Activated CD8-positive, alpha-beta T cell treated with anti-CD3 and anti-CD28 coated beads for 36 hours (primary cell): Measurements from ENCODE around the gene C1orf105. TPM values are rescaled to one million over a fixed set of nuclear protein-coding genes. Genes with fewer than 3 reads are reported as not detected.

Experiments
- ATAC-seq: fragments of 200-7000 bp; cut with Tn5 transposase; one replicate; pipeline ENCODE4 v1.10.0; 2021; ENCODE audit warnings: mild to moderate bottlenecking, moderate library complexity
- CTCF ChIA-PET: fragments of 350-600 bp; sonication (Branson Sonifier 250); formaldehyde crosslinking; loops from one replicate; lab custom pipeline; 2021; ENCODE audit warnings: antibody characterized with exemption; lab: Charles Lee
- POLR2A ChIA-PET: fragments of 350-600 bp; sonication (Branson Sonifier 250); formaldehyde crosslinking; loops from one replicate; lab custom pipeline; 2021; ENCODE audit warnings: antibody characterized with exemption; lab: Charles Lee
- DNase-seq: peaks from one replicate; pipeline ENCODE4 v3.0.0-alpha.2; 2020
- H3K27ac Mint-ChIP-seq: one replicate; pipeline ENCODE4 v1.8.0; 2021; ENCODE audit warnings: mild to moderate bottlenecking, mixed read lengths
- H3K27me3 Mint-ChIP-seq: one replicate; pipeline ENCODE4 v1.8.0; 2021; ENCODE audit warnings: mixed read lengths
- H3K36me3 Mint-ChIP-seq: one replicate; pipeline ENCODE4 v1.8.0; 2021; ENCODE audit warnings: low read depth, mixed read lengths
- H3K4me1 Mint-ChIP-seq: one replicate; pipeline ENCODE4 v1.8.0; 2021; ENCODE audit warnings: low read depth, mixed read lengths
- H3K4me3 Mint-ChIP-seq: one replicate; pipeline ENCODE4 v1.8.0; 2021; ENCODE audit warnings: mild to moderate bottlenecking, moderate library complexity, mixed read lengths
- H3K9me3 Mint-ChIP-seq: one replicate; pipeline ENCODE4 v1.8.0; 2021; ENCODE audit warnings: mixed read lengths
- intact Hi-C: fragments of 100-400 bp; cut with micrococcal nuclease; formaldehyde crosslinking; loops from one replicate; pipeline ENCODE4 v1.10.0; 2022
- total RNA-seq, 2 experiments: library from RNA; stranded (reverse); gene quantifications; one replicate each; pipeline ENCODE4 v1.2.3, GENCODE V29; 2021
- TF ChIP-seq, protein P1 (sequence below): fragments of 200-600 bp; IDR thresholded peaks from one replicate; pipeline ENCODE4 v1.8.0; 2022; ENCODE audit warnings: antibody characterized with exemption, mild to moderate bottlenecking

C1orf105 gene
- total RNA-seq, 2 experiments from 2014 or later, result not detected

DNA sequence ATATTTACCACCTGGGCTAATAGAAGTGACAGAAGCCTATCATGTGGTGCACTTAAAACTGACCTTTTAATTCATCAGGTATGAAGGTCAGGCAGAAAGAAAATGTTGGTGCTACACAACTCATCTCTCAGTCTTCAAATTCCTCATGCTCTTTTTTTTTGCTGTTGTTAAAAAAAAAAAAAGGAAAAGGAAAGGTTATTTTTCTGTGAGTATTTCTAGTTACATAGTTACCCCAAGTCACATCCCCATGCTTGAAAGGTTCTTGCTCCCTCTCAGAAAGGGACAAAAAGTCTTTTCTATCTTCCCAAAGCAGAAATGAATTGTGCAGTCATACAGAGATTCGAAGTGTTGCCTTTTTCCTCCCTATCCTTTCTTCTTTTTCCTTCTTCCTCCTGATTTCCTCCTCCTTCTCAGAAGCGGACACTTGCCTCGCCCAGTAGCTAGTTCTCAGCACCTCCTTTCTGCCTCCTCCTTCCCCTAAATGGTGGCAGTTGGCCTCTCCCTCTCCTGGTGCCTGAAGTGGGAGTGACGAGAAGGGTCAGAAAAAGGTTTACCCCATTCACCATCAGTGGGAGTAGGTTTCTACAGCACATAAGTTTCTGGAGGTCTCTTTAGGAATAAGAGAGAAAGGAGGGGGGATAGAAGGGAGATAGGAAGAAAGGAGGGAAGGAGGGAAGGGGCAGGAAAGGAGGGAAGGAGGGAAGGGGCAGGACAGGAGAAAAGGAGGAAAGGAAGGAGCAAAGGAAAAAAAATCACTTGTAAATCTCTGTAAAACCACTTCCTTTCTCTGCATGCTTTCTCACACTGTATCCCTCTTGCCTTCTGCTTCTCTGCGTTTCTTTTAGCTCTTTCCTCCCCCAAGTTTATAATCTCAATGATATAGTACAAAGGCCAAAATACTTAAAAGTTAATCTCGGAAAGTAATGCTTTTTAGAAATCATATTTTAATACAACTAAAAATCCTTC, 20.4 kb upstream of the C1orf105 start:
- Mint-ChIP-seq H3K4me3 (no peak overlapping the region), H3K4me1 (peaks cover 63% of the 10 kb centered on the region), H3K27ac (peak overlapping the region; percentile 1), H3K9me3 (no peaks in the 10 kb centered on the region), H3K36me3 (no peaks in the 10 kb centered on the region), H3K27me3 (no peaks in the 10 kb centered on the region)
- ATAC-seq (no peak), DNase-seq (no peak)
- intact Hi-C loops, result loop anchor here (1.0 to 10.0 kb wide), 6 partner anchors 43 to 395 kb away; no protein-coding TSS in a partner anchor
- ChIA-PET CTCF (interaction anchor here (0.8 to 7.8 kb wide), 32 partner anchors 9 to 415 kb away, joined by 3 to 41 read pairs (median 4); partner anchors contain the start of gene FASLG), POLR2A (interaction anchor here (1.0 to 1.2 kb wide), 2 partner anchors 44 to 133 kb away, joined by 3 read pairs; no protein-coding TSS in a partner anchor)
- TF ChIP-seq, protein P1, sequence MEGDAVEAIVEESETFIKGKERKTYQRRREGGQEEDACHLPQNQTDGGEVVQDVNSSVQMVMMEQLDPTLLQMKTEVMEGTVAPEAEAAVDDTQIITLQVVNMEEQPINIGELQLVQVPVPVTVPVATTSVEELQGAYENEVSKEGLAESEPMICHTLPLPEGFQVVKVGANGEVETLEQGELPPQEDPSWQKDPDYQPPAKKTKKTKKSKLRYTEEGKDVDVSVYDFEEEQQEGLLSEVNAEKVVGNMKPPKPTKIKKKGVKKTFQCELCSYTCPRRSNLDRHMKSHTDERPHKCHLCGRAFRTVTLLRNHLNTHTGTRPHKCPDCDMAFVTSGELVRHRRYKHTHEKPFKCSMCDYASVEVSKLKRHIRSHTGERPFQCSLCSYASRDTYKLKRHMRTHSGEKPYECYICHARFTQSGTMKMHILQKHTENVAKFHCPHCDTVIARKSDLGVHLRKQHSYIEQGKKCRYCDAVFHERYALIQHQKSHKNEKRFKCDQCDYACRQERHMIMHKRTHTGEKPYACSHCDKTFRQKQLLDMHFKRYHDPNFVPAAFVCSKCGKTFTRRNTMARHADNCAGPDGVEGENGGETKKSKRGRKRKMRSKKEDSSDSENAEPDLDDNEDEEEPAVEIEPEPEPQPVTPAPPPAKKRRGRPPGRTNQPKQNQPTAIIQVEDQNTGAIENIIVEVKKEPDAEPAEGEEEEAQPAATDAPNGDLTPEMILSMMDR, result peak; percentile 33

DNA sequence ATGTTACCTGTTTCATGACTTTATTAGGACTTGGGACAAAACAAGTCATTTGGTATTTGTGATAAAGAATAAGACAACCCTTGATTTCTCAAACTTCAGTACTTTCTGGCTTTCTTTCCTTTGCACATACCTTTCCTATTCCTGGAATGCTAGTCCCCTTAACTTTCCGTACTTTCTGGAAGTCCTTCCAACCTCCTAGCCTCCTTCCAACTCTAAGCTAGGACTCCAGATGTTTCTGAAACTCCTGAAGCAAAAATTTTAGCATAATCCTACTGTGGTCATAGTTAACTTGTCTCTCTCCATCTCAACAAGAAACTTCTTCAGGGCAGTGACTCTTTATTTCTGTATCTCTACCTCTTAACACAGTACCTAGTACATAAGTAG, 19.8 kb upstream of the C1orf105 start:
- Mint-ChIP-seq H3K27ac (no peak overlapping the region), H3K4me1 (peaks cover 58% of the 10 kb centered on the region), H3K36me3 (no peaks in the 10 kb centered on the region), H3K4me3 (no peak overlapping the region), H3K9me3 (no peaks in the 10 kb centered on the region), H3K27me3 (no peaks in the 10 kb centered on the region)
- DNase-seq, result no peak
- intact Hi-C loops, result no loop called here
- ATAC-seq, result no peak
- ChIA-PET POLR2A (interaction anchor here (1.2 kb wide), 1 partner anchor 133 kb away, joined by 3 read pairs; no protein-coding TSS in a partner anchor), CTCF (interaction anchor here (0.8 to 7.8 kb wide), 12 partner anchors 16 to 411 kb away, joined by 3 to 41 read pairs (median 3); no protein-coding TSS in a partner anchor)
- TF ChIP-seq, protein P1, result no peak

DNA sequence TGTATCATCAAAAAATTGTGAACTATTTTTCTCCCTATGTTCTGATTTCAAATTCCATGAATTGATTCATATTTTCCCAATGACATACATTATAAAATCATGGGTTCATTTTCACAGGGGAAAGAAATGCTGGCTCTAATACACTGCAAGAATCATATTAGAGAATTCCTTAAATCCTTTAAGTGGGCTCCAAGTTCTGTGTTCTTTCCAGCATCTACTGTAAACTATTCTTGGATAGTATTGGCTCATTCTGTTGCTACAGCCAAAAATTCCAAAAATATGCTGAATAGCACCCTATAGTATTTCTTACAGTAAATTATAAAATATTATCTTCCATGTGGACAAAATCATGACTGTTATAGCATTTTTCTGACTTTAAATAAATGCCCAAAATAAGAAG, 19.0 kb upstream of the C1orf105 start:
- ATAC-seq (no peak), DNase-seq (no peak)
- POLR2A ChIA-PET, result no interaction called here
- H3K36me3 Mint-ChIP-seq, result no peaks in the 10 kb centered on the region
- H3K4me3 Mint-ChIP-seq, result no peak overlapping the region
- TF ChIP-seq, protein P1, result peak; percentile 0
- intact Hi-C loops, result no loop called here
- no peaks in the 10 kb centered on the region for H3K27me3 Mint-ChIP-seq
- CTCF ChIA-PET, result interaction anchor here (1.0 to 7.8 kb wide), 7 partner anchors 16 to 401 kb away, joined by 3 to 41 read pairs (median 3); partner anchors contain the start of gene PIGC
- H3K27ac Mint-ChIP-seq, result no peak overlapping the region
- peaks cover 57% of the 10 kb centered on the region for H3K4me1 Mint-ChIP-seq
- H3K9me3 Mint-ChIP-seq, result no peaks in the 10 kb centered on the region

DNA sequence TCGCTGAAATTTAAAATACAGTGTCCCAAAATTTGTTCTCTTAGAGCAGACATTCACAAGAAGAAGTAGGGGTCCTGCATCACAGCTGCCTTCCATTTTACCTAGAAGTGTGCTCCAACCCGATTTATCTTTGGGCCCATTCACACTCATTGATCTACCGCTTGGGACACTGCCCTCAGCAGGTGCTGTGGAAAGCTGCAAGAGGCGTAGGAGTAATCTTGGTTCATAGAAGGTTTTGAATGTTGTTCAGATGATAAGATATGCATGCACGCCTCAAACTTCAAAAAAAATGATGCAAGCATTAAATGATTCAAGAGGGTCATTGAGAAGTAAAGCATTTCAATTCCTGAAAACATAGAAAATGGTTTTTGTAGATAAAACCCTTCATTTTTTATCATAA, 18.6 kb upstream of the C1orf105 start:
- Mint-ChIP-seq H3K4me3 (no peak overlapping the region), H3K4me1 (peaks cover 56% of the 10 kb centered on the region), H3K36me3 (no peaks in the 10 kb centered on the region), H3K27me3 (no peaks in the 10 kb centered on the region), H3K9me3 (no peaks in the 10 kb centered on the region), H3K27ac (no peak overlapping the region)
- DNase-seq, result no peak
- ChIA-PET CTCF (interaction anchor here (1.0 to 7.8 kb wide), 7 partner anchors 24 to 399 kb away, joined by 3 to 41 read pairs (median 3); partner anchors contain the start of gene PIGC), POLR2A (no interaction called here)
- intact Hi-C loops, result no loop called here
- no peak for ATAC-seq
- TF ChIP-seq, protein P1, result no peak
